Hepatocyte (in vitro differentiated cells): ENCODE data around the gene HNRNPH2.

Source experiments
- EZH2 ChIP-seq: fragments of 200-600 bp; sonication (generic); IDR thresholded peaks from 2 replicates; pipeline ENCODE4 v1.6.1; 2016; ENCODE audit warnings: antibody characterized with exemption, mild to moderate bottlenecking, borderline replicate concordance
- EZH2phosphoT487 ChIP-seq: fragments of 200-600 bp; sonication (generic); IDR thresholded peaks from one replicate; pipeline ENCODE4 v1.6.1; 2018; ENCODE audit warnings: antibody characterized with exemption, mild to moderate bottlenecking, low read depth, moderate library complexity; ENCODE audit not compliant: unreplicated experiment, severe bottlenecking
- TF ChIP-seq, protein P1 (sequence below): fragments of 200-600 bp; sonication (generic); IDR thresholded peaks from 2 replicates; pipeline ENCODE4 v1.5.1; 2016; ENCODE audit warnings: antibody characterized with exemption, mild to moderate bottlenecking; ENCODE audit not compliant: poor library complexity

DNA sequence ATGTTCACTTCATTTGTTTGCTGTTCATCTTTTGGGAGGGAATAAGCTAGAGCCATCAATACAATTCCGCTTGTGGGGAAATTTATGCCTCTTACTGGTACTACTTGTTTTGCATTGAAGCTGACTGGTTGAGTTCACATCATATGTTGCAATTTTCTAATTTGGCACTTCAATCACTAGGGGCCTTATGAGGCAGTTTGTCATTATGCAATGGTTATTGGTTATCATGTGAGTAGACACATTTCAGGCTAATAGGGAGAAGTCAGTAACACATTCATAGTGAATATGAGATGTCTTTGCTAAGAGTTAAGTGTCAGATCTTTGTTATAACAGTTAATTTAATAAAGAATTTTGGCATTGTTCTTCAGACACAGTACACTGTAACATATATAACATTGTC, 12.2 kb upstream of the HNRNPH2 start:
- TF ChIP-seq, protein P1, sequence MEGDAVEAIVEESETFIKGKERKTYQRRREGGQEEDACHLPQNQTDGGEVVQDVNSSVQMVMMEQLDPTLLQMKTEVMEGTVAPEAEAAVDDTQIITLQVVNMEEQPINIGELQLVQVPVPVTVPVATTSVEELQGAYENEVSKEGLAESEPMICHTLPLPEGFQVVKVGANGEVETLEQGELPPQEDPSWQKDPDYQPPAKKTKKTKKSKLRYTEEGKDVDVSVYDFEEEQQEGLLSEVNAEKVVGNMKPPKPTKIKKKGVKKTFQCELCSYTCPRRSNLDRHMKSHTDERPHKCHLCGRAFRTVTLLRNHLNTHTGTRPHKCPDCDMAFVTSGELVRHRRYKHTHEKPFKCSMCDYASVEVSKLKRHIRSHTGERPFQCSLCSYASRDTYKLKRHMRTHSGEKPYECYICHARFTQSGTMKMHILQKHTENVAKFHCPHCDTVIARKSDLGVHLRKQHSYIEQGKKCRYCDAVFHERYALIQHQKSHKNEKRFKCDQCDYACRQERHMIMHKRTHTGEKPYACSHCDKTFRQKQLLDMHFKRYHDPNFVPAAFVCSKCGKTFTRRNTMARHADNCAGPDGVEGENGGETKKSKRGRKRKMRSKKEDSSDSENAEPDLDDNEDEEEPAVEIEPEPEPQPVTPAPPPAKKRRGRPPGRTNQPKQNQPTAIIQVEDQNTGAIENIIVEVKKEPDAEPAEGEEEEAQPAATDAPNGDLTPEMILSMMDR = no peak
- TF ChIP-seq EZH2 = no peak
- no peak for TF ChIP-seq EZH2phosphoT487
